Thyroid gland (tissue), 4 donors: ENCODE measurements around the gene ATP5F1D.

Experiments used
- CTCF ChIP-seq, 6 experiments: fragments of 200-600 bp in 3 of 6; fragments of 450-650 bp in 3 of 6; sonication (generic) in 3 of 6; IDR thresholded peaks; one replicate each; pipeline ENCODE4 v1.5.1; 2016 to 2019; ENCODE audit warnings: antibody characterized with exemption in 6 of 6, mild to moderate bottlenecking in 2 of 6, inconsistent platforms in 1 of 6, moderate library complexity in 1 of 6
- POLR2A ChIP-seq, 2 donors: fragments of 450-650 bp; IDR thresholded peaks; one replicate each; pipeline ENCODE4 v1.6.1; 2017; ENCODE audit warnings: antibody characterized with exemption in 2 of 2, mild to moderate bottlenecking in 2 of 2, moderate library complexity in 1 of 2

GRCh38 chr19:1250437-1251260, 9.1 kb downstream of the ATP5F1D start:
- no peak for TF ChIP-seq CTCF (IDR thresholded peaks at IDR 0.05)
- TF ChIP-seq POLR2A (IDR thresholded peaks at IDR 0.05): no peak
